ENCODE measurements around the gene HDLBP. TPM values are rescaled to one million over a fixed set of nuclear protein-coding genes. Genes with fewer than 3 reads are reported as not detected.

HDLBP gene
- total RNA-seq, 1 donor from 2014 or later: 326 TPM

GRCh38 chr2:241223211-241224017 is 92.1 kb downstream of the HDLBP start:
- no peak overlapping the region for H3K4me3 ChIP-seq (ENCODE audit: low read depth, low read length)
- DNase-seq (ENCODE audit: low read depth): no peak
- TF ChIP-seq CTCF (conservative IDR thresholded peaks at IDR 0.05; ENCODE audit: low read depth, low read length): no peak

GRCh38 chr2:241219856-241220356 is 95.6 kb downstream of the HDLBP start:
- H3K4me3 ChIP-seq (ENCODE audit: low read depth, low read length): no peak overlapping the region
- no peak for DNase-seq (ENCODE audit: low read depth)
- no peak for TF ChIP-seq CTCF (conservative IDR thresholded peaks at IDR 0.05; ENCODE audit: low read depth, low read length)

GRCh38 chr2:241219030-241219382 is 96.5 kb downstream of the HDLBP start:
- DNase-seq (ENCODE audit: low read depth): no peak
- H3K4me3 ChIP-seq (ENCODE audit: low read depth, low read length): peak overlapping the region; percentile 69
- no peak for TF ChIP-seq CTCF (conservative IDR thresholded peaks at IDR 0.05; ENCODE audit: low read depth, low read length)

- TF ChIP-seq CTCF (conservative IDR thresholded peaks at IDR 0.05; ENCODE audit: low read depth, low read length): no peak
- DNase-seq (ENCODE audit: low read depth): no peak
- H3K4me3 ChIP-seq (ENCODE audit: low read depth, low read length): peak overlapping the region; percentile 69
These were observed 97.1 kb downstream of the HDLBP start for GRCh38 chr2:241218131-241219029.

- peak overlapping the region; percentile 54 for H3K4me3 ChIP-seq (ENCODE audit: low read depth, low read length)
- DNase-seq (ENCODE audit: low read depth): no peak
- no peak for TF ChIP-seq CTCF (conservative IDR thresholded peaks at IDR 0.05; ENCODE audit: low read depth, low read length)
These were observed 98.0 kb downstream of the HDLBP start for GRCh38 chr2:241217320-241218031.

- H3K4me3 ChIP-seq (ENCODE audit: low read depth, low read length): no peak overlapping the region
- DNase-seq (ENCODE audit: low read depth): no peak
- no peak for TF ChIP-seq CTCF (conservative IDR thresholded peaks at IDR 0.05; ENCODE audit: low read depth, low read length)
These were observed 99.2 kb downstream of the HDLBP start for GRCh38 chr2:241216211-241216761.

Data from epithelial cell of proximal tubule (primary cell).